ENCODE results near the gene UBL5.
"Not testable (repeated sequence)": the region's sequence is repeated elsewhere in the genome, so short reads cannot be mapped to it uniquely, and the experiment has no call there.

- TF ChIP-seq HDAC2 (IDR thresholded peaks at IDR 0.05); JUND (IDR thresholded peaks at IDR 0.05; ENCODE audit: low read depth, low read length); MYC (IDR thresholded peaks at IDR 0.05; ENCODE audit: insufficient read depth, insufficient read length, insufficient replicate concordance, low read length, severe bottlenecking); ZBTB4 (CRISPR knock-in tag; IDR thresholded peaks at IDR 0.05); CTCF (IDR thresholded peaks at IDR 0.05 in 2 of 3, conservative IDR thresholded peaks at IDR 0.05 in 1 of 3; ENCODE audit: control insufficient read depth in 2 of 3, extremely low read depth in 1 of 3, insufficient read depth in 1 of 3, low read depth in 3 of 3, low read length in 3 of 3); CEBPB (IDR thresholded peaks at IDR 0.05; ENCODE audit: borderline replicate concordance in 1 of 2, low read depth in 2 of 2, low read length in 2 of 2); POLR2A (IDR thresholded peaks at IDR 0.05; ENCODE audit: low read depth, low read length); GATAD2B (conservative IDR thresholded peaks at IDR 0.05; ENCODE audit: low read depth); CREM (IDR thresholded peaks at IDR 0.05; ENCODE audit: low read depth); ASH2L (IDR thresholded peaks at IDR 0.05; ENCODE audit: borderline replicate concordance, low read depth): not testable (repeated sequence)
Measured at GRCh38 chr19:9784163-9784496, 43.6 kb upstream of the UBL5 start.

All from GM12878 (cell line).